ENCODE results near the gene UBR7.
"Not testable (repeated sequence)": the region's sequence is repeated elsewhere in the genome, so short reads cannot be mapped to it uniquely, and the experiment has no call there.

Gene UBR7

DNA sequence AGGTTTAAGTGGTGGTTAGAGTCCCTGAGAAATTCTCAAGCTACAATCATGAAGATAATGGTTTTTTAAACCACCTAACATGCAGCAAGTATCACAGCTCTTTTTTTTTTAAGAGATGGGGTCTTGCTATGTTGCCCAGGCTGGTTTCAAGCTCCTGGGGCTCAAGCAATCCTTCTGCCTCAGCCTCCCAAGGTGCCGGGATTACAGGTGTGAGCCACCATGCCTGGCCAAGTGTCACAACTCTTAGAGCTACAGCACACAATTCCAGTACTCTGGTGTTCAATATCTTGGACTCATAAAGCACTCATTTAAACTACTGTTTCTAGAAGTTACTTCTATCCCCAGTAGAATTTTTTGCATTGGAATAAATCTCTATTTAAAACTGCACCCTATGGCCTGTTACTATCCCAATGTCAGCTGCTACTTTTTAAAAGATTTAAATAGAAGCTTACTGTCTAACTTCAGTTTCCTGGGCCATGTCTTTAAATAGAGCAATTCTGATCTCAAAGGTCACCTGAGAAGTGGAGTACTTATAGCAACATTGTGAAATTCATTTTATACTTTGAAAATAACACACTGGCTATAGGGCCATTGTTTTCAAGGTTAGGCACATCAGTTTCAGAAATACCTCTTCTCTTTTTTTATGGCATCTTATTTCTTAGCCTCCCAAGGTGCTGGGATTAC lies 11.6 kb upstream of the UBR7 start:
- no peak overlapping the region for H3K4me3 ChIP-seq (ENCODE audit: low read depth, low read length)

DNA sequence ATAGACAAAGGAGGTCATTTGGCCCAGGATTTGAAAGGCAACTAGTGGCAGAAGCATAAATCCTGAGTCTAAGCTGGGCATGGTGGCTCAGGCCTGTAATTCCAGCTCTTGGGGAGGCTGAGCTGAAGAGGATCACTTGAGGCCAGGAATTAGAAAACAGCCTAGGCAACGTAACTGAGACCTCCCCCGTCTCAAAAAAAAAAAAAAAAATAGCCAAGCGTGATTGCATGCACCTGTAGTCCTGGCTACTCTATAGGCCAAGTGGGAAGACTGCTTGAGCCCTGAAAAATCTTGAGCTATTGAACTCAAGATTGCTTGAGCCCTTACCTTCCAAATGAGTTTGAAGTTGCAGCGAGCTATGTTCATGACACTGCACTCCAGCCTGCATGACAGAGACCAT lies 8.0 kb upstream of the UBR7 start:
- no peak overlapping the region for H3K4me3 ChIP-seq (ENCODE audit: low read depth, low read length)

DNA sequence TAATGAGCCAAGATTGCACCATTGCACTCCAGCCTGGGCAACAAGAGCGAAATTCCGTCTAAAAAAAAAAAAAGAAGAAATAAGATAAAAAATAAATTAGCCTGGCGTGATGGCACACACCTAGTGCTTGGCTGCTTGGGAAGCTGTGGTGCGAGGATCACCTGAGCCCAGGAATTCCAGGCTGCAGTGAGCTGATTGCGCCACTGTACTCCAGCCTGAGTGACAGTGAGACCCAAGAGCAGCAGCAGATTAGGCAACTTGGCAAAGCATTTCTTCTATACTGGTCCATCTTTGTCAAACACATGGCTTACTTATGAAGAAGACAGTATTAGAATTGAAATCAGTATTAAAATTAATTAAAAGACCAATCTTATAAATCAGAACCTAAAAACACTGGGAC lies 6.5 kb upstream of the UBR7 start:
- no peak overlapping the region for H3K4me3 ChIP-seq (ENCODE audit: low read depth, low read length)

DNA sequence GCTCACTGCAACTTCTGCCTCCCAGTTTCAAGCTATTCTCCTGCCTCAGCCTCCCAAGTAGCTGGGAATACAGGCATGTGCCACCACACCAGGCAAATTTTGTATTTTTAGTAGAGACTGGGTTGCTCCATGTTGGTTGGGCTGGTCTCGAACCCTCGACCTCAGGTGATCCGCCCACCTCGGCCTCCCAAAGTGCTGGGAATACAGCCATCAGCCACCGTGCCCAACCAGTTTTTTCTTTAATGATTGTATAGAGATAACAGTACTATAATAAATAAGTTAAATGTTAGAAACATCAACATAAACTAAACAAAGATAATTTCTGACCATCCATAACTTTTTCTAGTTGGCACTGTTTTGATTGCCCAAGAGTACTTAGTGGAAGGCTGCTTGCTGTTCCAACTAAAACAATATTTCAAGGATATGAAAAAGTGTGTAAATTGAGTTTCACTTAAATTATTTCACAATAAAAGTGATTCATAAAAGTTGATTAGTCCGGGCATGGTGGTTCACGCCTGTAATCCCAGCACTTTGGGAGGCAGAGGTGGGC lies 5.8 kb upstream of the UBR7 start:
- no peak overlapping the region for H3K4me3 ChIP-seq (ENCODE audit: low read depth, low read length)

- peak overlapping the region; percentile 68 for H3K4me3 ChIP-seq (ENCODE audit: low read depth, low read length)
Observed at GRCh38 chr14:93207468-93208308, 632 bp downstream of the UBR7 start.

DNA sequence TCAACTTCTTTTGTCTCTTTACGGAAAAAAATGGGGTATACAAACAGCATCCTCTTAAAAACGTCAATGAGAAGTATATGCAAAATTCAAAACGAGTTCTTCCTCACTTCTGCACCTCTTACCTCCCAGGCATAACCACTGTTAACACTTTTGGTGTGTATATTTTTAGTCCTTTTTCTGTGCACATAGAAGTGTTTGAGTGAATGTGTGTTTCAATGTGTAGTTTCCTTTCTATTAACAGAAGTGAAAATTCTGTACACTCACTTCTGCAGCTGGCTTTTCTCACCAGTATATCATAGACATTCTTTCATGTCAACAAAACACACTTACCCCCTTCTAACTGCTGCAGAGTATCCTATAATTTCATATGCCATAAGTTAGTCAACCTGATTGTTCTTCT lies 5.4 kb downstream of the UBR7 start:
- H3K4me3 ChIP-seq (ENCODE audit: low read depth, low read length) = no peak overlapping the region

DNA sequence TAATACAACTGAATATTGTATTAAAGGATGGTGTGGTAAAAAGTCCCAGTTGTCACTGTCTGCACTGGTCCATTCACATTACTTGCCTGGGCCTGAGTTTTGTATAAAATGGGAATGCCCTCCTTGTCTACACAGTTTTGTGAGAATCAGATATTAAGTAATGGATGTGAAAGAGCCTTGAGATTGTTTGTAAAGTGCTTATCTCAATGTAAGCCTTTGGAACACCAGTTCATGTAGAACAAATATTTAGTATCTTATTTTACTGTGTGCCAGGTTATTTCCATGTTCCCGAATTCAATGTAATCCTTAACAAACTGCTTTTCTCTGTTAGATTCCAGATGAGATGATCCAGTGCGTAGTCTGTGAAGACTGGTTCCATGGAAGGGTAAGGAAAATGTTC lies 7.5 kb downstream of the UBR7 start:
- no peak overlapping the region for H3K4me3 ChIP-seq (ENCODE audit: low read depth, low read length)

- no peak overlapping the region for H3K4me3 ChIP-seq (ENCODE audit: low read depth, low read length)
Observed at GRCh38 chr14:93219103-93219726, 12.2 kb downstream of the UBR7 start.

- H3K4me3 ChIP-seq (ENCODE audit: low read depth, low read length) = no peak overlapping the region
Observed at GRCh38 chr14:93220509-93220908, 13.5 kb downstream of the UBR7 start.

GRCh38 chr14:93223565-93223964 lies 16.5 kb downstream of the UBR7 start:
- no peak overlapping the region for H3K4me3 ChIP-seq (ENCODE audit: low read depth, low read length)

- H3K4me3 ChIP-seq (ENCODE audit: low read depth, low read length) = no peak overlapping the region
Observed at GRCh38 chr14:93228550-93228949, 21.5 kb downstream of the UBR7 start.

GRCh38 chr14:93230539-93230938 lies 23.5 kb downstream of the UBR7 start:
- no peak overlapping the region for H3K4me3 ChIP-seq (ENCODE audit: low read depth, low read length)

- no peak overlapping the region for H3K4me3 ChIP-seq (ENCODE audit: low read depth, low read length)
Observed at GRCh38 chr14:93231129-93231979, 24.3 kb downstream of the UBR7 start.

- H3K4me3 ChIP-seq (ENCODE audit: low read depth, low read length) = no peak overlapping the region
Observed at GRCh38 chr14:93232159-93232558, 25.1 kb downstream of the UBR7 start.

DNA sequence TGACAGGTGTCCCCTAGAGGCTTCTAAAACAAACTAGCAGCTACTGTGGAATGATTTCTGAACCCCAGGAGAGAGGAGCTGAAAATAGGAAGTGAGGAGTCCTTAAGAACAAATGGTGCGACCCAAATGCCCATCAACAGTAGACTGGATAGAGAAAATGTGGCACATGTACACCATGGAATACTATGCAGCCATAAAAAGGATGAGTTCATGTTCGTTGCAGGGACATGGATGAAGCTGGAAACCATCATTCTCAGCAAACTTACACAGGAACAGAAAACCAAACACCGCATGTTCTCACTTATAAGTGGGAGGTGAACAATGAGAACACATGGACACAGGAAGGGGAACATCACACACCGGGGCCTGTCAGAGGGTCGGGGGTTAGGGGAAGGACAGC lies 26.0 kb downstream of the UBR7 start:
- not testable (repeated sequence) for H3K4me3 ChIP-seq (ENCODE audit: low read depth, low read length)

GRCh38 chr14:93234798-93235197 lies 27.7 kb downstream of the UBR7 start:
- no peak overlapping the region for H3K4me3 ChIP-seq (ENCODE audit: low read depth, low read length)

DNA sequence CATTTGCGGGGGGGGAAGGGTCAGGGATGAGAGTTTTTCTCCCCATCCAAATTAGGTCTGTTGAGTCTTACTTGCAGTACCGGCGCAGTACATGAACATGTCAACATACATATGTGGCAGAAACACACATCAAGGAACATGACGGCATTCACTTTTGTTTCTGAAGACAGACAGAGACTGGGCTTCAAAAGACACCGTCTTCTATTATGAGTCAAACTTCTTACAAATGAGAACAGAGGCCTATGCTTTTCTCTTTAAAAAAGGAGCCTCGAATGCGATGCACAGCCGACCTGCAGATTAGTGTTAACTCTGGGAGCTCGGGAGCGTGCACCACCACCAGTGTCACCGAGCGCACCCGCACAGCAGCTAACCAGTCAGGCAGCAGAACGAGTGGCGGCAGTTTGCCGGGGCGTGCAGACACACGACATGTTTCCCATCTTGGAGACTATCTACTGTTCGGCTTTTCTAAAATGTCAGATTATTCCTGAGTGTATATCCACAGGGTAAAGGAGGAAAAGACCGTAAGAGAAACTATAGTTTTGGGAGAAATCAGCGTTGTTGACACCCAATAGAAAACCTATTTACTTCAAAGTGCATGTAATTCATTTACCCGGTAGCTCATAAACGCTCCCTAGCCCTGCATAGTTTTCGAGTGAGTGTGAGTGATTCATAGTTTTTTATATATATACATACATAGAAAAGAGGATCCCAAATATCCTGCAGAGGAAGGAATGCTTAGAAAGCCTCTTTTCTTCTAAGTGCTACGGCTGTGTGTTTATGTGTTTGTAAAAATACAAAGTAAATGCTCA lies 33.0 kb downstream of the UBR7 start:
- H3K4me3 ChIP-seq (ENCODE audit: low read depth, low read length) = no peak overlapping the region

DNA sequence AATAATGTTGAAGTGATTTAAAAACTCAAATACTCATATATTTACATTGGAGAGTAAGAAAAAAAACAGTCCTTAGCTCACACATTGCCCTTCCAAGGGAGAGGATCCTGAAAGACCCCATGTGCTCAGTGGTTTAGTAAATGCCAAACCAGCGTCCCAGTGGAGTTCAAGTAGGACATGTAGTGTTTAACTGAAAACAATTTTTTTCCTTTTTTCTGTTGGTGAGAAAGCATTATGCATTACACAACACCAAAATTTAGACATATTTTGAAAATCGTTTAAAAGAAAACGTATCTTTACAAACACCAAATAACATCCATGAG lies 33.6 kb downstream of the UBR7 start:
- H3K4me3 ChIP-seq (ENCODE audit: low read depth, low read length) = no peak overlapping the region

DNA sequence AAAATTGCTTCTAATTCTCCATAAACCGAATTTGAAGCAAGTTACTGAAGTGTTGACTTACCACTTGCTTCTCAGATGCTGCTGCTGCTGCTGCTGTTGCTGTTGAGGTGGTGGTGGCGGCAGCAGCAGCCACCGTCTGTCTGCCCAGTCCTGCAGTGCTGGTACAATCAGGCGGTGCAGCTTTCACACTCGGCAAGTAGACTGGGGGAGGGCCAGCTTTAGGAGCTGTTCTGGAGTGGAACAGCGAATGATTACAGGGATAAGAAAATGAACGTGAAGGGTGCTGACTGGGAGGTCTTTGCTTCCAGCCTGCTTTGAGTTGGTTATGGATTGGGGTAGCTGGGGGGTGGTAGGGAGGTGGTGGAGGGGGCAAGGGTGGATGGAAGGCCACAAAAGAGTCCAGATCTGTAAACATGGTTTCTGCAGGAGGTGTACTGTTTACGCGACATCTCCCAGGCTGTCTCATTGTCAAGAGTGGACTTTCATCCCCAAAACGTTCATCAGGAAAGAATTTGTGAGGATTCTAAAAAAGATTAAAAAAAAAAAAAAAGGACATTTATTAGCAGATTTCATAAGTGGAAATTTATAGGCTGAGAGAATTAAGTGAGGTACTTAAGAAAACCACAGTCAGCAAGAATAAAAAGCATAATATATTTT lies 38.8 kb downstream of the UBR7 start:
- H3K4me3 ChIP-seq (ENCODE audit: low read depth, low read length) = no peak overlapping the region

- no peak overlapping the region for H3K4me3 ChIP-seq (ENCODE audit: low read depth, low read length)
Observed at GRCh38 chr14:93246534-93246933, 39.5 kb downstream of the UBR7 start.
